Ishikawa (cell line): ENCODE data around the gene TSPAN7.

Experiments
- CEBPB ChIP-seq: IDR thresholded peaks from 2 replicates; pipeline ENCODE4 v1.6.1; 2012
- CREB1 ChIP-seq: IDR thresholded peaks from 2 replicates; pipeline ENCODE4 v1.6.1; 2012; ENCODE audit warnings: low read depth
- EGR1 ChIP-seq: IDR thresholded peaks from 2 replicates; pipeline ENCODE4 v1.6.1; 2012
- EP300 ChIP-seq: IDR thresholded peaks from 2 replicates; pipeline ENCODE4 v1.6.1; 2012; ENCODE audit warnings: borderline replicate concordance
- FOXM1 ChIP-seq: IDR thresholded peaks from 2 replicates; pipeline ENCODE4 v1.6.1; 2012; ENCODE audit warnings: low read depth, borderline replicate concordance
- NFIC ChIP-seq: IDR thresholded peaks from 2 replicates; pipeline ENCODE4 v1.6.1; 2012
- RAD21 ChIP-seq: IDR thresholded peaks from 2 replicates; pipeline ENCODE4 v1.6.1; 2012; ENCODE audit warnings: low read depth
- TAF1 ChIP-seq: IDR thresholded peaks from 2 replicates; pipeline ENCODE4 v1.6.1; 2012; ENCODE audit warnings: low read depth, mild to moderate bottlenecking
- TCF12 ChIP-seq: IDR thresholded peaks from 2 replicates; pipeline ENCODE4 v1.6.1; 2012; ENCODE audit warnings: low read depth
- TEAD4 ChIP-seq: IDR thresholded peaks from 2 replicates; pipeline ENCODE4 v1.6.1; 2012
- YY1 ChIP-seq: IDR thresholded peaks from 2 replicates; pipeline ENCODE4 v1.6.1; 2012; ENCODE audit warnings: low read depth
- ZBTB7A ChIP-seq: IDR thresholded peaks from 2 replicates; pipeline ENCODE4 v1.6.1; 2012; ENCODE audit warnings: low read depth
- TF ChIP-seq, protein P1 (sequence below): IDR thresholded peaks from 2 replicates; pipeline ENCODE4 v1.6.1; 2012
- TF ChIP-seq, protein P2 (sequence below): IDR thresholded peaks from 2 replicates; pipeline ENCODE4 v1.6.1; 2012
- TF ChIP-seq, protein P3 (sequence below): IDR thresholded peaks from 2 replicates; pipeline ENCODE4 v1.6.1; 2012; ENCODE audit warnings: low read depth, mild to moderate bottlenecking

TSPAN7 gene

DNA sequence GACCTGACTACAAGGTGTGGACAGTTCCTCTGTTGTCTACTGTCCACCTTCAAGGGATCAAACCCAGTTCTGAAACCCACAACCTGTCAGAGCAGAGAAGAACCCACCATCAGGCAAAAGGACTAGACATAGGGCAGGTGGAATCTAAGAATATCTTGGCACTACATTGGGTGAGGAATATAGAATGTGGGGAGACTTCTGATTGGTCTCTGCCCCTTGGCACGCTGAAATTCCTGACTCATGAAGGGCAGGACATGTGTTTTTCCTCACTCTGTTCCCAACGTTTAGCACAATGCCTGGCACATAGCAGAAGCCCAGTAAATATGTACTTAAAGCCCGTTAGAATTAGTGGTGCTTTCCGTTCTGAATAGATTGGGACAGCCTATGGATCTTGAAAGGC, 59.3 kb downstream of the TSPAN7 start:
- TF ChIP-seq RAD21 = no peak

DNA sequence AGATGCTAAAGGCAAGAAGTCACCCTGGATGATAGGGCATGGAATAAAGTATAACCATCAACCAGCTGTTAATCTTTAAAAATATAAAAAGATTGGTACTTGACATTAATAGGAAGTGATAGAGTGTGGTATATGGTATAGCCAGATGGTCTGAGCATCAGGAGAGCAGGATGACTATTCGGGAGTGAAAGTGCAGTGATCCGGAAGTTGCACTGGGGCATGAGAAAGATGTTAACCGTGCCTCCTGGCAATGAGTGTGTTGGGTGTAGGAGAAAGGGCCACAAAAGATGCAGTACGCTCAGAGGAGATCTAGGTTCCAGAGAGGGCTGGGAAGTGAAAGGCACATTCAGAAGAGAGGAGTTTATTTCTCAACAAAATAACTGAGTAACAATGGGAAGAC, 65.0 kb downstream of the TSPAN7 start:
- TF ChIP-seq CEBPB = no peak
- no peak for TF ChIP-seq EGR1
- TF ChIP-seq FOXM1 = no peak
- no peak for TF ChIP-seq TEAD4
- TF ChIP-seq ZBTB7A = no peak
- TF ChIP-seq, protein P1, sequence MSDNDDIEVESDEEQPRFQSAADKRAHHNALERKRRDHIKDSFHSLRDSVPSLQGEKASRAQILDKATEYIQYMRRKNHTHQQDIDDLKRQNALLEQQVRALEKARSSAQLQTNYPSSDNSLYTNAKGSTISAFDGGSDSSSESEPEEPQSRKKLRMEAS = no peak
- TF ChIP-seq CREB1 = no peak
- no peak for TF ChIP-seq NFIC

DNA sequence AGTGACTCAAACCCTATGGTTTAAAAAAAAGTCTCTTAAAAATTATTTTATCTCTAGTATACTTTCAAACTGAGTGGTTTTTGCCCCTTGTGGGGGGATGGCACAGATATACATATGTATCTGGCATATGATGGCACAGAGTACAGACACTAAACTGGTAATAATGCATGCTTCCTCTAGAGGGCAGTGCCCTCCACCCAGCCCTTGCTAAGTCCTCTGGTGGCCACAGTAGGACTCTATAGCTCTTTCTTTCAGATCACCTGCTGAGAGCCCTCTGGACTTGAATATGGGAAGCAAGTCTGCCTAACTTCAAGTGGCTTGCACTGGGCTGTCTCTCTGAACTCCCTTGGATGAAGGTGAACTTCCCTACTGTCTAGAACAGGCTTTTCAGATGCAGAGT, 66.3 kb downstream of the TSPAN7 start:
- peak; percentile 37 for TF ChIP-seq RAD21
- TF ChIP-seq, protein P2, sequence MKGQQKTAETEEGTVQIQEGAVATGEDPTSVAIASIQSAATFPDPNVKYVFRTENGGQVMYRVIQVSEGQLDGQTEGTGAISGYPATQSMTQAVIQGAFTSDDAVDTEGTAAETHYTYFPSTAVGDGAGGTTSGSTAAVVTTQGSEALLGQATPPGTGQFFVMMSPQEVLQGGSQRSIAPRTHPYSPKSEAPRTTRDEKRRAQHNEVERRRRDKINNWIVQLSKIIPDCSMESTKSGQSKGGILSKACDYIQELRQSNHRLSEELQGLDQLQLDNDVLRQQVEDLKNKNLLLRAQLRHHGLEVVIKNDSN = no peak

DNA sequence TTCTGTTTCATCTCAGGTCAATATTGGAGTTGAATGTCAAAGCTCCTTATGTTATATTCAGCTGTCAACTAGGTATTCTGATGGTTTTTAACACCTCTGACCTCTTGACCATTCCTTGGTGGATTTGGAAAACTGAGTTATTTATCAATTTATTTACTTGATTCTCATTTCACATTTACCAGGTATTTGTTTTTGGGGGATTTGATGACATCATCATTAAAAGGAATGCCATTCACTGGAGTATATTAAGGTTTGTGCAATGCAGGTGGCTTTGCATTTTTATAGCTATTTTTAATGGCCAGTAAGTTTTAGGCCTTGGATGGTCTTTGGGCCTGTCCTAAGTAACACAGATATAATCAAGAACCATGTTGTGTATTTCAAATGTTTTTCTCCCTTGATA, 67.2 kb downstream of the TSPAN7 start:
- TF ChIP-seq YY1 (no peak), TCF12 (no peak), ZBTB7A (no peak), CEBPB (no peak)

DNA sequence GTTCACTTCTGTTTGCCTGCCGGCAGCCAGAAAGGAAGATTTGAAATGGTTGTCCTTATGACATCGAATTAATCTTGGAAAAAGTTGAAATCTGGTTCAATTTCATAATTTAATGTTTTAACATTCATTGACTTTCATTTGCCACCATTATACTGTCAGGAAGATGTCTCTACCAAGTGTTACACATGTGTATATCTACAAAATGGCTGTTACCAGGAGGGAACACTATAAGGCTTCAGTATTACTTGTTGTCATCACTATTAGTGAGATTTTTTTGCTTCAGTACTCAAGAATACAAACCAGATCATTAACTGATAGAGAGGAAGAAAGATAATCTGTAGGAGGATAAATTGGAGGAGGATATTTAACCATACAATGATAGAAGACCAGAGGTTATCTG, 71.2 kb downstream of the TSPAN7 start:
- TF ChIP-seq, protein P3, sequence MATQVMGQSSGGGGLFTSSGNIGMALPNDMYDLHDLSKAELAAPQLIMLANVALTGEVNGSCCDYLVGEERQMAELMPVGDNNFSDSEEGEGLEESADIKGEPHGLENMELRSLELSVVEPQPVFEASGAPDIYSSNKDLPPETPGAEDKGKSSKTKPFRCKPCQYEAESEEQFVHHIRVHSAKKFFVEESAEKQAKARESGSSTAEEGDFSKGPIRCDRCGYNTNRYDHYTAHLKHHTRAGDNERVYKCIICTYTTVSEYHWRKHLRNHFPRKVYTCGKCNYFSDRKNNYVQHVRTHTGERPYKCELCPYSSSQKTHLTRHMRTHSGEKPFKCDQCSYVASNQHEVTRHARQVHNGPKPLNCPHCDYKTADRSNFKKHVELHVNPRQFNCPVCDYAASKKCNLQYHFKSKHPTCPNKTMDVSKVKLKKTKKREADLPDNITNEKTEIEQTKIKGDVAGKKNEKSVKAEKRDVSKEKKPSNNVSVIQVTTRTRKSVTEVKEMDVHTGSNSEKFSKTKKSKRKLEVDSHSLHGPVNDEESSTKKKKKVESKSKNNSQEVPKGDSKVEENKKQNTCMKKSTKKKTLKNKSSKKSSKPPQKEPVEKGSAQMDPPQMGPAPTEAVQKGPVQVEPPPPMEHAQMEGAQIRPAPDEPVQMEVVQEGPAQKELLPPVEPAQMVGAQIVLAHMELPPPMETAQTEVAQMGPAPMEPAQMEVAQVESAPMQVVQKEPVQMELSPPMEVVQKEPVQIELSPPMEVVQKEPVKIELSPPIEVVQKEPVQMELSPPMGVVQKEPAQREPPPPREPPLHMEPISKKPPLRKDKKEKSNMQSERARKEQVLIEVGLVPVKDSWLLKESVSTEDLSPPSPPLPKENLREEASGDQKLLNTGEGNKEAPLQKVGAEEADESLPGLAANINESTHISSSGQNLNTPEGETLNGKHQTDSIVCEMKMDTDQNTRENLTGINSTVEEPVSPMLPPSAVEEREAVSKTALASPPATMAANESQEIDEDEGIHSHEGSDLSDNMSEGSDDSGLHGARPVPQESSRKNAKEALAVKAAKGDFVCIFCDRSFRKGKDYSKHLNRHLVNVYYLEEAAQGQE = no peak
- no peak for TF ChIP-seq TCF12
- no peak for TF ChIP-seq TAF1
- TF ChIP-seq RAD21 = no peak
- no peak for TF ChIP-seq ZBTB7A
- no peak for TF ChIP-seq EP300
- no peak for TF ChIP-seq FOXM1
- TF ChIP-seq YY1 = no peak
- TF ChIP-seq, protein P2 = no peak
- no peak for TF ChIP-seq NFIC

DNA sequence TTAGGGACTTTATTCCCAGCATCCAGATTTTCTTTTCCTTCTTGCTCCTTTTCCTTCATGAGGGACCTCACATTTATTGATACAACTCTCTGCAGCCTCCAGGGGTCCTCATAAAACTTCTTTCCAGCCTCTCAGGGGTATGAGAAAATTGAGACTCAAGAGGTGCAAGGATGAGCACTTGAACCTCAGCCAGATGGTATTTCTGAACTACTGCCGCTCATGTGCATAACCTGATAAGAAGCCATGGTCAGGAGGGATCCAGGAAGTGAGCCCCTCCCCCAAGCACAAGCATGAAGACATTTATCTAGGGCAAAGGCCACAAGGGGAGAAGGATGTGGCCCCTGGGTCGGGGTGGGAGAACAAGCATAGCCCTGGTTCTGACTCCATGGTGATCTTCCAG, 73.3 kb downstream of the TSPAN7 start:
- TF ChIP-seq, protein P2 = no peak
- no peak for TF ChIP-seq EGR1
- TF ChIP-seq, protein P1 = no peak

DNA sequence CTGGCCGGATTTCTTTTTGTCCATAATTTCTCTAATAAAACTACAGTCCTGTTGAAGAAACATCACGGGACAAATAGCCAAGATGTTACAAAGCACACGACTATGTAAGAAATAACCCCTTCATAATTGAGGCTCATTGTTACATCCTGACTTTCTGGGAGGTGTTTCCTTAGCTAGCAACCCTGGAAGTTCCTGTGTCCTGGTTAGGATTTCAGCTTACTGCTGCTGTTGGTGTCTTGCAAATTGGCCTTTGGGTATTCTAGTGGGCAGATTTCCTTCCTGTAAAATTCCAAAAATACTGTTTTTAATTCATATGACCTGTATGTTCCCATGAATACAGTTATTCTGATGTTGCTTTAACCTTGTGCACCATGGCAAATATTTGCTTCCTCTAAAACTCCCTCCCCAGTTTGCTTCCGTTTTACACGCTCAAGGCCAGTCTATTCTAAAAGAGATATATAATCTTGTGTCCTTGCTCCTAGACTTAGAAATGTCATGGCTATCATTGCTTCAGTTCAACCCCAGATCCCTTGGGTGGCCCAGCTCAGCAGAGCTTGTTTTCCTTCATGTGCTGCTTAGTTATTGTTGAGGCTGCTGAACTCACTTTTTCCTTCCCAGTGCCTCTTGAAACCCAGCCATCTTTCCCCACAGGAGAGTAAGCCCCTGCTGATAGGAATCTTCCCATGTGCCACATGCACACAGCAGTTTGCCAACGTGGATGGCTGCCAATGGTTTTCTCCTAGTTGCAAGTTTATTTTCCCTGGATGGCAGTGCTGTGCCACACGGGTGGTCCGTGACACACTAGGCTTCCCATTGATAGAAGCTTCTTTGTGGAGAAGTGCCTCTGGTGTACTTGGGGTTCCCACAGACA, 75.8 kb downstream of the TSPAN7 start:
- TF ChIP-seq, protein P2 = no peak
- no peak for TF ChIP-seq EP300
- no peak for TF ChIP-seq TCF12
- no peak for TF ChIP-seq CEBPB
- TF ChIP-seq EGR1 = no peak
- no peak for TF ChIP-seq YY1
- TF ChIP-seq, protein P3 = no peak
- no peak for TF ChIP-seq ZBTB7A
- no peak for TF ChIP-seq TAF1
- TF ChIP-seq, protein P1 = no peak
- TF ChIP-seq RAD21 = no peak
- no peak for TF ChIP-seq NFIC
